GM19468 (cell line): Measurements from ENCODE around the gene LY6G6F.

Source experiments
- ATAC-seq: cut with Tn5 transposase; IDR thresholded peaks from one replicate; pipeline ENCODE4 v1.9.1; 2021; ENCODE audit warnings: mild to moderate bottlenecking, moderate library complexity, moderate number of reproducible peaks; ENCODE audit not compliant: unreplicated experiment; ENCODE audit errors: extremely low read depth

LY6G6F gene

GRCh38 chr6:31676322-31676903 is 30.3 kb upstream of the LY6G6F start:
- ATAC-seq: no peak

- no peak for ATAC-seq
These were observed 29.8 kb upstream of the LY6G6F start for GRCh38 chr6:31676904-31677303.

GRCh38 chr6:31677955-31678354 is 28.7 kb upstream of the LY6G6F start:
- no peak for ATAC-seq

- ATAC-seq: no peak
These were observed 26.2 kb upstream of the LY6G6F start, which contains the start of gene LY6G5C for GRCh38 chr6:31680226-31681134. Gene LY6G5C (minus strand): TSS chr6:31681067. CDS start chr6:31680373, 694 bp downstream.

GRCh38 chr6:31681135-31681671 is 25.5 kb upstream of the LY6G6F start:
- ATAC-seq: no peak

GRCh38 chr6:31683591-31683990 is 23.1 kb upstream of the LY6G6F start:
- no peak for ATAC-seq

GRCh38 chr6:31686483-31686882 is 20.2 kb upstream of the LY6G6F start:
- ATAC-seq: no peak

- ATAC-seq: no peak
These were observed 19.3 kb upstream of the LY6G6F start for GRCh38 chr6:31687321-31687720.

- ATAC-seq: no peak
These were observed 18.6 kb upstream of the LY6G6F start for GRCh38 chr6:31687860-31688693.

- ATAC-seq: no peak
These were observed 17.2 kb upstream of the LY6G6F start for GRCh38 chr6:31689249-31690110.

- ATAC-seq: no peak
These were observed 16.2 kb upstream of the LY6G6F start for GRCh38 chr6:31690231-31691077.

GRCh38 chr6:31691078-31691463 is 15.6 kb upstream of the LY6G6F start:
- ATAC-seq: no peak

GRCh38 chr6:31691564-31692108 is 15.0 kb upstream of the LY6G6F start:
- no peak for ATAC-seq

GRCh38 chr6:31692353-31692752 is 14.3 kb upstream of the LY6G6F start:
- ATAC-seq: no peak

- ATAC-seq: no peak
These were observed 13.8 kb upstream of the LY6G6F start for GRCh38 chr6:31692886-31693285.

GRCh38 chr6:31693535-31693934 is 13.1 kb upstream of the LY6G6F start:
- ATAC-seq: no peak

- ATAC-seq: no peak
These were observed 9.1 kb upstream of the LY6G6F start for GRCh38 chr6:31697555-31697954.

- no peak for ATAC-seq
These were observed 5.8 kb upstream of the LY6G6F start for GRCh38 chr6:31700740-31701401.
